Stimulated activated effector memory CD8-positive, alpha-beta T cell treated with anti-CD3 and anti-CD28 coated beads, Interleukin-12 subunit alpha, Interleukin-12 subunit beta, amount 100 ng/mL, for 72 hours (primary cell): Measurements from ENCODE around the gene CEACAM5.
"Not testable (repeated sequence)": the region's sequence is repeated elsewhere in the genome, so short reads cannot be mapped to it uniquely, and the experiment has no call there.

ENCODE experiments used
- ATAC-seq: fragments of 150-1000 bp; cut with Tn5 transposase; 2 replicates; pipeline ENCODE4 v1.10.0; 2021
- DNase-seq, 2 donors: peaks; one replicate each; pipeline ENCODE4 v3.0.0; 2021 to 2022; ENCODE audit warnings: low spot score in 2 of 2
- H3K27ac Mint-ChIP-seq: one replicate; pipeline ENCODE4 v1.8.0; 2022; ENCODE audit warnings: mild to moderate bottlenecking, mixed read lengths
- H3K36me3 Mint-ChIP-seq: one replicate; pipeline ENCODE4 v1.8.0; 2022; ENCODE audit warnings: mild to moderate bottlenecking, mixed read lengths
- H3K4me1 Mint-ChIP-seq: one replicate; pipeline ENCODE4 v1.8.0; 2022; ENCODE audit warnings: mixed read lengths
- H3K4me3 Mint-ChIP-seq: one replicate; pipeline ENCODE4 v1.8.0; 2022; ENCODE audit warnings: mild to moderate bottlenecking, mixed read lengths
- H3K9me3 Mint-ChIP-seq: one replicate; pipeline ENCODE4 v1.8.0; 2022; ENCODE audit warnings: mixed read lengths

CEACAM5 gene

DNA sequence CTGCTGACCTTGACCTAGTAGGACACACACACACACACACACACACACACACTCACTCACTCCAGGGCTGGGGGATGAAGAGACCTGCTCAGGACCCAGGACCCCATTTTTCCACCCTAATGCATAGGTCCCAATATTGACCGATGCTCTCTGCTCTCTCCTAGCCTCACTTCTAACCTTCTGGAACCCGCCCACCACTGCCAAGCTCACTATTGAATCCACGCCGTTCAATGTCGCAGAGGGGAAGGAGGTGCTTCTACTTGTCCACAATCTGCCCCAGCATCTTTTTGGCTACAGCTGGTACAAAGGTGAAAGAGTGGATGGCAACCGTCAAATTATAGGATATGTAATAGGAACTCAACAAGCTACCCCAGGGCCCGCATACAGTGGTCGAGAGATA is 1.1 kb downstream of the CEACAM5 start:
- not testable (repeated sequence) for ATAC-seq, H3K36me3 Mint-ChIP-seq, H3K4me3 Mint-ChIP-seq, H3K27ac Mint-ChIP-seq, H3K9me3 Mint-ChIP-seq, DNase-seq
- peaks cover 13% of the 10 kb centered on the region for H3K4me1 Mint-ChIP-seq

GRCh38 chr19:41709951-41710645 is 1.7 kb downstream of the CEACAM5 start:
- Mint-ChIP-seq H3K36me3 (no peaks in the 10 kb centered on the region), H3K9me3 (no peaks in the 10 kb centered on the region), H3K4me3 (no peak overlapping the region), H3K4me1 (peaks cover 13% of the 10 kb centered on the region), H3K27ac (no peak overlapping the region)
- no peak for DNase-seq
- no peak for ATAC-seq

GRCh38 chr19:41711376-41712261 is 3.2 kb downstream of the CEACAM5 start:
- no peaks in the 10 kb centered on the region for H3K9me3 Mint-ChIP-seq
- peaks cover 7% of the 10 kb centered on the region for H3K4me1 Mint-ChIP-seq
- no peak overlapping the region for H3K4me3 Mint-ChIP-seq
- DNase-seq (no peak), ATAC-seq (no peak)
- H3K27ac Mint-ChIP-seq = no peak overlapping the region
- H3K36me3 Mint-ChIP-seq = no peaks in the 10 kb centered on the region

DNA sequence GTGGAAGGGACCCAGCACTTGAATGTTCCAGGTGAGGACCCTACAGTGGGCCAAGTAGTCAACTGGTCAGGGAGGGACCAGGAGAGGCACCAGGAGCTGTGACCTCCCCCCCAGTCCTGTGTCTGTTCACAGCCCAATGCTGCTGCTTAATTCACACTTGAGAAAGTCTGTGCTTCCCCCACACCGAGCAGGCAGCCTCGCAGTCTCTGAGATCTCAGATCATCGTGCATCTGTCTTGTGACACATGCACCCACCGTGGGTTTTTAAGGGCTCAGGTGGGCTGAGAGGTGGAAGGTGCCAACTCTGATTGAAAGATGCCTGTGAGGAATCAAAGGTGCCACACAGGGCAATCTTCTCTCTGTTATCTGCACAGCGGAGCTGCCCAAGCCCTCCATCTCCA is 6.2 kb downstream of the CEACAM5 start:
- Mint-ChIP-seq H3K4me3 (no peak overlapping the region), H3K36me3 (no peaks in the 10 kb centered on the region), H3K27ac (no peak overlapping the region), H3K9me3 (no peaks in the 10 kb centered on the region), H3K4me1 (no peaks in the 10 kb centered on the region)
- ATAC-seq (no peak), DNase-seq (no peak)

- ATAC-seq (no peak), DNase-seq (no peak)
- H3K36me3 Mint-ChIP-seq = no peaks in the 10 kb centered on the region
- no peak overlapping the region for H3K27ac Mint-ChIP-seq
- H3K4me1 Mint-ChIP-seq = no peaks in the 10 kb centered on the region
- H3K4me3 Mint-ChIP-seq = no peak overlapping the region
- no peaks in the 10 kb centered on the region for H3K9me3 Mint-ChIP-seq
Measured at GRCh38 chr19:41718761-41719160, 10.3 kb downstream of the CEACAM5 start.

GRCh38 chr19:41720103-41720502 is 11.7 kb downstream of the CEACAM5 start:
- H3K4me3 Mint-ChIP-seq = no peak overlapping the region

DNA sequence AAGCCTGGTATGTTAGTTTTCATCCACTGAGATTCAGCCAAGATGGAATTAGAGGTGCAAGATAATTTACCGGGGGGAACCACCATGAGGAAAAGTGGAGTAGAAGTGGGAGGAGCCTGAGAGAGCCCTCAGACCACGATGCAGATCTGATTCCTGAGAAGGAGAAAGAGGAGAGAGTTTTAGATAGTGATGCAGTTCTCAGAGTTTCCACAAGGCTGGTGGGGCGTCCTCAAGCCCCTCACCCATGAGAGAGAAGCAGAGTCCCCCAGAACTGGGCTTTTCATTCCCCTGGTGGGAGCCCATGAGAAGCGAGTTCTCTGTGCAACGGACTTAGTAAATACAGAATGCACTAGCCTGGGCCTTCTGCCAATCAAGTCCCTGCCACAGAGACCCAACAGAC is 18.1 kb downstream of the CEACAM5 start:
- no peak overlapping the region for H3K4me3 Mint-ChIP-seq
- ATAC-seq (no peak), DNase-seq (no peak)
- H3K4me1 Mint-ChIP-seq = no peaks in the 10 kb centered on the region
- H3K9me3 Mint-ChIP-seq = no peaks in the 10 kb centered on the region
- H3K27ac Mint-ChIP-seq = no peak overlapping the region
- no peaks in the 10 kb centered on the region for H3K36me3 Mint-ChIP-seq

More at GRCh38 chr19:41720103-41720502, 11.7 kb downstream of the CEACAM5 start:
- DNase-seq (no peak), ATAC-seq (no peak)
- Mint-ChIP-seq H3K27ac (no peak overlapping the region), H3K4me1 (no peaks in the 10 kb centered on the region), H3K9me3 (no peaks in the 10 kb centered on the region), H3K36me3 (no peaks in the 10 kb centered on the region)

GRCh38 chr19:41734156-41734555 is 25.7 kb downstream of the CEACAM5 start:
- ATAC-seq (no peak), DNase-seq (no peak)
- no peak overlapping the region for H3K4me3 Mint-ChIP-seq
- no peak overlapping the region for H3K27ac Mint-ChIP-seq
- no peaks in the 10 kb centered on the region for H3K4me1 Mint-ChIP-seq
- H3K36me3 Mint-ChIP-seq = no peaks in the 10 kb centered on the region
- no peaks in the 10 kb centered on the region for H3K9me3 Mint-ChIP-seq

DNA sequence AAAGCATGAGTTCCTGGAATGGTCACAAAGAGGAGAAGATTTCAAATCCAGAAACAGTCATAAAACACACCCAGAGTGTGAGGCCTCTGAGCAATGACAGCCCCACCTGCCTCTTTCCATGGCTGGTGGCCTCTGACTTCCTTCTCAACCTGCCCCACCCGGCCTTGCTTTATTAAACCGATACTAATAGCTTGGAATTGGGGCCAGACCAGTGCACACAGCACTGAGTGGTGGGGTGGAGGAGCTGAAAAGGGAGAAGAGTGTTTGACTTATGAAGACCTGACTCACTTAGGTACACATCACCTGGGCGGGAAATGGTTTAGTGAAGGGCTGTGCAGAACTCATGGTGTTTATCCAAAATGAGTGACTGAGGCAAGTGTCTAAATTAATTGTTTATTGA is 26.2 kb downstream of the CEACAM5 start:
- Mint-ChIP-seq H3K9me3 (no peaks in the 10 kb centered on the region), H3K4me1 (no peaks in the 10 kb centered on the region), H3K36me3 (no peaks in the 10 kb centered on the region), H3K4me3 (no peak overlapping the region), H3K27ac (no peak overlapping the region)
- no peak for DNase-seq
- no peak for ATAC-seq

GRCh38 chr19:41735071-41735600 is 26.7 kb downstream of the CEACAM5 start:
- no peak overlapping the region for H3K27ac Mint-ChIP-seq
- no peaks in the 10 kb centered on the region for H3K4me1 Mint-ChIP-seq
- DNase-seq (no peak), ATAC-seq (no peak)
- H3K9me3 Mint-ChIP-seq = no peaks in the 10 kb centered on the region
- H3K4me3 Mint-ChIP-seq = no peak overlapping the region
- no peaks in the 10 kb centered on the region for H3K36me3 Mint-ChIP-seq

GRCh38 chr19:41739361-41739760 is 30.9 kb downstream of the CEACAM5 start:
- H3K4me3 Mint-ChIP-seq = no peak overlapping the region
- ATAC-seq (no peak), DNase-seq (no peak)
- H3K27ac Mint-ChIP-seq = no peak overlapping the region
- H3K36me3 Mint-ChIP-seq = no peaks in the 10 kb centered on the region
- H3K9me3 Mint-ChIP-seq = no peaks in the 10 kb centered on the region
- H3K4me1 Mint-ChIP-seq = no peaks in the 10 kb centered on the region

DNA sequence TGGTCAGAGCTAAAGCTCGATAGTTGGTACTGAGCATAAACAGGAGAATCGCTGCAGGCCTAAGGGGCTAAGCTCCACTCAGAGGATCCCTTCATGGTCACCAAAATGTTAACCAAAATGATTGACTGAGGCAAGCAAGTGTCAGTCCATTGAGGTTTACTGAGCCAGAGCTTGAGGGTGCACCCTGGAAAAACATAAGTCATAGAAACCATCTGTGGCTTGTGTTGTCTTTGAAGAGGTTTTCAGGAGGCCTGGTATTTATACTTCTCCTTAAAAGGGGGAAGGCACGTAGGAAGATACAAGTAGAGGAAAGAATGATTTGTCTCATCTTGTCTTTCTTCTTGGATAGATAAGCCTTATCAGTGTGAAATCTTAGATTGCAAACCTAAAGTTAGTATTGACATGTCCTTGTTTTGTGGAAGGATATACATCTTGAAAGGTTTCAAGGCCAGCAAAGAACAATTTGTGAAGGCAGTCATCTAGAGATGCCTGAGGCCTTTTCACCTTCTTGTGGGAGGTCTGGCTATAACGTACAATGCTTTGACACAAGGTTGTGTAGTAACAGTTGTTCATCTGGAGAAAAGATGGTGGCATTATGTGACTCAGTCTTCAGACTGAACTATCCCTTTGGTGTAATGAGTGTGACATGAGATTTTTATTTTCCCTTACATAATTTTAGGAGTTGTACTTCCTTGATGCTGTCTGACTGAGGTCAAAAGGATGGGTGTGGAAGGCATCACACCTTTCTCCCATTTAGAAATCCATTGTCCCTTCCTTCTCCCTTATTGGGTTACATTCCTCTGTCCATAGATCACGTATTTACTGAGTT is 32.2 kb downstream of the CEACAM5 start:
- ATAC-seq = peak; percentile 88

GRCh38 chr19:41741244-41741554 is 32.8 kb downstream of the CEACAM5 start:
- no peak for ATAC-seq
- no peak overlapping the region for H3K4me3 Mint-ChIP-seq
- H3K36me3 Mint-ChIP-seq = no peaks in the 10 kb centered on the region
- no peak overlapping the region for H3K27ac Mint-ChIP-seq
- H3K4me1 Mint-ChIP-seq = no peaks in the 10 kb centered on the region
- no peak for DNase-seq
- no peaks in the 10 kb centered on the region for H3K9me3 Mint-ChIP-seq

More for the DNA sequence above, 32.2 kb downstream of the CEACAM5 start:
- no peak for DNase-seq
- H3K36me3 Mint-ChIP-seq = no peaks in the 10 kb centered on the region
- no peaks in the 10 kb centered on the region for H3K9me3 Mint-ChIP-seq
- no peaks in the 10 kb centered on the region for H3K4me1 Mint-ChIP-seq
- no peak overlapping the region for H3K4me3 Mint-ChIP-seq
- no peak overlapping the region for H3K27ac Mint-ChIP-seq

- Mint-ChIP-seq H3K9me3 (no peaks in the 10 kb centered on the region), H3K4me1 (no peaks in the 10 kb centered on the region), H3K4me3 (no peak overlapping the region), H3K27ac (no peak overlapping the region), H3K36me3 (no peaks in the 10 kb centered on the region)
- ATAC-seq = no peak
- DNase-seq = no peak
Measured at GRCh38 chr19:41744850-41745249, 36.4 kb downstream of the CEACAM5 start.

- DNase-seq (no peak), ATAC-seq (no peak)
- no peaks in the 10 kb centered on the region for H3K4me1 Mint-ChIP-seq
- no peak overlapping the region for H3K27ac Mint-ChIP-seq
- H3K36me3 Mint-ChIP-seq = no peaks in the 10 kb centered on the region
- H3K4me3 Mint-ChIP-seq = no peak overlapping the region
- H3K9me3 Mint-ChIP-seq = no peaks in the 10 kb centered on the region
Measured at GRCh38 chr19:41745756-41746155, 37.3 kb downstream of the CEACAM5 start.
